Cardiac fibroblast (primary cell): ENCODE data around the gene CPHXL.

ENCODE experiments used
- DNase-seq, 2 donors: peaks; one replicate each; pipeline versions ENCODE4 v3.0.0 to v3.0.0-alpha.2; 2010; ENCODE audit warnings: low read depth in 2 of 2
- H3K4me3 ChIP-seq, 2 donors: replicated peaks in 1 of 2; 1 replicate in 1 of 2; 2 replicates in 1 of 2; pipeline ENCODE4 v1.5.1; 2011; ENCODE audit warnings: low read depth in 2 of 2, low read length in 2 of 2, mild to moderate bottlenecking in 2 of 2, moderate library complexity in 1 of 2
- TF ChIP-seq, protein P1 (sequence below): IDR thresholded peaks from one replicate; pipeline ENCODE4 v1.5.1; 2011; ENCODE audit warnings: low read depth, mild to moderate bottlenecking, low read length, inconsistent platforms

The CPHXL gene

DNA sequence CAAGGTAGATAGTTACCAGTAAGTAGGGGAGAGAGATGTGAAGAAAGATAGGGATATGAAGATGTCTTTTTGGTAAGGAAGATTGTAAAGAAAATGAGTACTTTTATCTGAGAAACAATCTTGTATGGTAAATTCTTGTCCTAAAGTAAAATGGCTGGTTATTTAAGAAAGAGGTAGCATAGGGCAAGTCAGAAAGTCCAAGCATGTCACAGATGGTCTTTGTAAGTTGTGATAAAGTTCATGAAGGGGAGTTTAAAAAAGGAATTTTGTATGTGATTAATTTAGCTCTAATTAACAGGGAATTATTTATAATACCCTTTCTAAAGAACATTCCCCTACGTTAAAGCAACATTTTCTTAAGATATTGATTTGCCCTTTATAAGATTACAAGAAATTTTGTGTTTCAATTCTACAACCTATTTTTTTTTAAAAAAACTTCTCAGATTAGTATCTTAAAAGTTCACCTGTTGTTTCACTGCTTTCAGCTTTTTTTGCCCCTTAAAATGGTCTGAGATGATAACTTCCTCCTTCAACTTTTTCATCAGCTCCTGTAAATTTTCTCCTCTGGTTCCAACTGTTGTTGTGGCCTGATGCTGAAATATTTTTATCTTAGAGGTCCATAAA is 16.2 kb upstream of the CPHXL start:
- DNase-seq, result peak in 1 of 2 donors; percentile 8
- H3K4me3 ChIP-seq, result no peak overlapping the region
- TF ChIP-seq, protein P1, sequence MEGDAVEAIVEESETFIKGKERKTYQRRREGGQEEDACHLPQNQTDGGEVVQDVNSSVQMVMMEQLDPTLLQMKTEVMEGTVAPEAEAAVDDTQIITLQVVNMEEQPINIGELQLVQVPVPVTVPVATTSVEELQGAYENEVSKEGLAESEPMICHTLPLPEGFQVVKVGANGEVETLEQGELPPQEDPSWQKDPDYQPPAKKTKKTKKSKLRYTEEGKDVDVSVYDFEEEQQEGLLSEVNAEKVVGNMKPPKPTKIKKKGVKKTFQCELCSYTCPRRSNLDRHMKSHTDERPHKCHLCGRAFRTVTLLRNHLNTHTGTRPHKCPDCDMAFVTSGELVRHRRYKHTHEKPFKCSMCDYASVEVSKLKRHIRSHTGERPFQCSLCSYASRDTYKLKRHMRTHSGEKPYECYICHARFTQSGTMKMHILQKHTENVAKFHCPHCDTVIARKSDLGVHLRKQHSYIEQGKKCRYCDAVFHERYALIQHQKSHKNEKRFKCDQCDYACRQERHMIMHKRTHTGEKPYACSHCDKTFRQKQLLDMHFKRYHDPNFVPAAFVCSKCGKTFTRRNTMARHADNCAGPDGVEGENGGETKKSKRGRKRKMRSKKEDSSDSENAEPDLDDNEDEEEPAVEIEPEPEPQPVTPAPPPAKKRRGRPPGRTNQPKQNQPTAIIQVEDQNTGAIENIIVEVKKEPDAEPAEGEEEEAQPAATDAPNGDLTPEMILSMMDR, result no peak

DNA sequence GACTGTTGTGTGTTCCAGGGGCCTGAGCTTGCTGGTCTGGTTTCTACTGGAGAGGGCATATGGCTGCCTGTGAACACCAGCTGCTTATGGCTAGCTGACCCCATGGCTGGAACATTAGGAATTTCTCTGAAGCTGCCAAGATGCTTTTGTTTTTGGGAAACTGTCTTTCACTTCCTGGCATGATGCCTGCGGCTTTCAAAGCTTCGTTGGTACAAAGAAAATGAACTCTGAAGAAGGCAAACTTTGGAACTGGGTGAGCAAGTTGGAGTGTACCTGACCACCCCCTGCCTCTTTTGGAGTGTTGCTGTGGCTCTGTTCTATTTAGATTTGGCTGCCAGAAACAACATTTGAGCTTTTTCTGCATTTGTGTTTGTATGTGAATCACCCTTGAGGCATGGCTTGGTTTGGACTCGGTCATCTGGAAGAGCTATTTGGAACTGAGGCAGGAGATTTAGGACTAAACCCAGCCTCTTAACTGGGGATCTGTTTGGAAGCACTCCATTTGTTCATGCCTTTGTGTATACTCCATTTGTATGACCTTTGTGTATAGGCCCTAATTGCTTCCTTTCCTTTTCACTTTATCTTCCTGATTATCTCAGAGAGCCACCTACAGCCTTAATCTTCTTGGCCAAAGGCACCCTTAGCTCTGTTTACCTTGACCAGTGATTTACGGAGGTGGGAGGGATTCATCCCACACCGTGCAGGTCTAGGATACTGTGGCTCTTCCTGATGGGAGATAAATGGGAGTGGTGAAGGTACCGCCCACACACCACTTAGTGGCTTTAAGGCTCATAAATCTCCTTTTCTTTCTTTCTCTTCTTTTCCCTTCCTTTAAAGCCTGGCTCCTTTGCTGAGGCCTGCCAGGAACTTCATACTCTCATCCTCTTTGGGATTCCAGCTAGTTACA is 7.3 kb upstream of the CPHXL start:
- no peak overlapping the region for H3K4me3 ChIP-seq
- peak; percentile 54 to 71 for DNase-seq
- TF ChIP-seq, protein P1, result no peak

DNA sequence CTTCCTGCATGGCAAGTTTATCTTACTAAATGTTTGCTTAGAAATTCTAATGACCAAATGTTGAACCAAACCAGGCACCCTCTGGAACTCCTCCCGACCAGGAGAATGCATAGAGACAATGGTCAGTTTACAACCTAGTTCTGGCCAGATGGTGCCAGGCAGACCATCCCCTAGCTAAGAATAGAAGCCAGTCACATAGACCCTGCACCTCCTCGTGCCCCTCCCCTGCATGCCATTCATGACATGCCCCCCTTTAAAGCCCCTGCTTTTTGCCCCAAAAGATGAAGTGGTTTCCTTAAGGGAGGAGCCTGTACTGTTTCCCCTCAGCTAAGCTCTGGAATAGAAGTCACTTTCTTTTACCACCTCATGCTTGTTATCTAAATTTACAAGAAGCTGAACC is 6.6 kb upstream of the CPHXL start:
- no peak for DNase-seq
- TF ChIP-seq, protein P1, result no peak
- H3K4me3 ChIP-seq, result no peak overlapping the region

DNA sequence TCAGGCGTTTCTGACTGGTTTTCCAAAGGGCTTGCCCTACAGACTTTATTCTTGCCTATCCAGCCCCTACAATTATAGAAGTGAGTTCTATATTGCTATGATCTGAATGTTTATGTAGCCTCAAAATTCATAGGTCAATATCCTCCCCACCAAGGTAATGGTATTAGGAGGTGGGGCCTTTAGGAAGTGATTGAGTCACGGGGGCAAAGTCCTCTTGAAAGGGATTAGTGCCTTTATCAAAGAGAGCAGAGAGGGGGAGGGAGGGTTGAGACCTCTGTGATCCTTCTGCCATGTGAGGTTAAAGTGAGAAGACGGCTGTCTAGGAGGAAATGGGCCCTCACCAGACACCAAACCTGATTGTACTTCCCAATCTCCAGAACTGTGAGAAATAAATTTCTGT is 931 bp upstream of the CPHXL start:
- TF ChIP-seq, protein P1, result no peak
- no peak overlapping the region for H3K4me3 ChIP-seq
- DNase-seq, result no peak

DNA sequence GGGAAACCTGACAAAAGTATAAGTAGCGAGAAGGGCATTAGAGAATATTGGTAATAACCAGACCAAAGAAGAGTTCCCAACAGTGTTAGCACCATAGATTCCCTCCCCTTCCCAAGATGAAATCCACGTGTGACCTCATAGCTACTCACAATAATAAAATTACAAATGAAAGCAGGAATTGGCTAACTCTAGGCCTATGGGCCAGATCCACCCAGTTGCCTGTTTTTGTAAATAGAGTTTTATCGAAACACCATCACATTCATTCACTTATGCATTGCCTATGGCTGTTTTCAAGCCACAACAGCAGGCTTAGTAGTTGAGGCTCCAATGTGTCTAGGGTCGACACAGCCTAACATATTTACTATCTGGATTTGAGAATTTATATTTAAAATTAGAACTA is 7.8 kb downstream of the CPHXL start:
- H3K4me3 ChIP-seq, result no peak overlapping the region
- DNase-seq, result no peak
- TF ChIP-seq, protein P1, result no peak

DNA sequence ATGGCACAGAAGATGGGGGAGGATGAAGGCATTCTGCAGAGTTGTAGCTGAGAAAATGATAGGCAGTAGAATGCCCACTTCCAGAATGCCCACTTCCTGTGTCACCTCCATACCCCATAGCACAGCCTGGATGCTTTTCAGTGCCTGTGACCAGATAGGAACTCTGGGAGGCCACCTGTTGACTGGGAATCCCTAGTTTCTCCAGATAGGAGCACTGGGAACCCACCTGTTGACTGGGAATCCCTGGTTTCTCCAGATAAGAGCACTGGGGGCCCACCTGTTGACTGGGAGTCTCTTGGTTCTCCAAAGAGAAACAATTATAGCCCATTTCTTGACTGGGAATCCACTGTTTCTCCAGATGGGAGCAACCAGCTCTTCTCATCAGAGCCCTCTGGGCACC is 11.6 kb downstream of the CPHXL start:
- DNase-seq, result no peak
- TF ChIP-seq, protein P1, result no peak
- no peak overlapping the region for H3K4me3 ChIP-seq
